HG03280 (cell line): ENCODE measurements around the gene CD2BP2.
A peak's percentile ranks its signal among the peaks of the same experiment; 100 is the strongest.
"Not testable (repeated sequence)": the region's sequence is repeated elsewhere in the genome, so short reads cannot be mapped to it uniquely, and the experiment has no call there.

ENCODE experiments used
- ATAC-seq: cut with Tn5 transposase; IDR thresholded peaks from one replicate; pipeline ENCODE4 v1.9.1; 2021; ENCODE audit warnings: mild to moderate bottlenecking, moderate library complexity; ENCODE audit not compliant: unreplicated experiment

CD2BP2 gene

GRCh38 chr16:30355144-30355953 is at the start of gene CD2BP2:
CD2BP2 (minus strand) TSS chr16:30355308; CDS start chr16:30354681, 627 bp downstream.
- peak; percentile 66 for ATAC-seq

GRCh38 chr16:30401768-30402425 is 46.8 kb upstream of the CD2BP2 start:
- ATAC-seq, result no peak

GRCh38 chr16:30399435-30400186 is 44.5 kb upstream of the CD2BP2 start:
- ATAC-seq, result no peak

GRCh38 chr16:30398661-30399434 is 43.7 kb upstream of the CD2BP2 start:
- no peak for ATAC-seq

- ATAC-seq, result no peak
Observed at GRCh38 chr16:30397776-30398660, 42.9 kb upstream of the CD2BP2 start.

- no peak for ATAC-seq
Observed at GRCh38 chr16:30397056-30397455, 41.9 kb upstream of the CD2BP2 start.

- ATAC-seq, result not testable (repeated sequence)
Observed at GRCh38 chr16:30396627-30397026, 41.5 kb upstream of the CD2BP2 start.

- ATAC-seq, result no peak
Observed at GRCh38 chr16:30395992-30396585, 41.0 kb upstream of the CD2BP2 start.

- peak; percentile 61 for ATAC-seq
Observed at GRCh38 chr16:30395155-30395991, 40.3 kb upstream of the CD2BP2 start, which contains the start of gene ZNF48. ZNF48 (plus strand) TSS chr16:30395420; CDS start chr16:30395795, 375 bp downstream.

GRCh38 chr16:30394592-30395154 is 39.6 kb upstream of the CD2BP2 start:
- no peak for ATAC-seq

GRCh38 chr16:30383521-30383920 is 28.4 kb upstream of the CD2BP2 start:
- no peak for ATAC-seq

GRCh38 chr16:30382111-30382881 is 27.2 kb upstream of the CD2BP2 start, which contains the start of gene SEPTIN1:
SEPTIN1 (minus strand) TSS chr16:30382561; CDS start chr16:30382542, 19 bp downstream.
- no peak for ATAC-seq

GRCh38 chr16:30381291-30382041 is 26.4 kb upstream of the CD2BP2 start:
- no peak for ATAC-seq

GRCh38 chr16:30380803-30381208 is 25.7 kb upstream of the CD2BP2 start:
- ATAC-seq, result no peak

- ATAC-seq, result no peak
Observed at GRCh38 chr16:30380072-30380802, 25.1 kb upstream of the CD2BP2 start.
